Upper lobe of left lung (tissue), 6 donors: ENCODE results near the gene KLHL25. TPM values are rescaled to one million over a fixed set of nuclear protein-coding genes. Genes with fewer than 3 reads are reported as not detected.
"Not testable (repeated sequence)": the region's sequence is repeated elsewhere in the genome, so short reads cannot be mapped to it uniquely, and the experiment has no call there.

ENCODE experiments used
- ATAC-seq, 2 donors: fragments of 200-7000 bp; cut with Tn5 transposase; one replicate each; pipeline ENCODE4 v1.9.1; 2022; ENCODE audit warnings: mild to moderate bottlenecking in 2 of 2, moderate library complexity in 2 of 2; ENCODE audit not compliant: low FRiP score in 2 of 2
- DNase-seq, 2 donors: peaks; one replicate each; pipeline ENCODE4 v3.0.0-alpha.2; 2019 to 2020
- H3K27ac ChIP-seq, 4 donors: fragments of 200-600 bp; sonication (generic); one replicate each; pipeline ENCODE4 v1.5.1; 2016 to 2019
- H3K27me3 ChIP-seq, 4 donors: fragments of 200-600 bp; sonication (generic); one replicate each; pipeline ENCODE4 v1.5.1; 2017 to 2019
- H3K36me3 ChIP-seq, 4 donors: fragments of 200-600 bp; sonication (generic); one replicate each; pipeline ENCODE4 v1.5.1; 2016 to 2019
- H3K4me1 ChIP-seq, 4 donors: fragments of 200-600 bp; sonication (generic); one replicate each; pipeline ENCODE4 v1.5.1; 2018 to 2019
- H3K4me3 ChIP-seq, 4 donors: fragments of 200-600 bp; sonication (generic); one replicate each; pipeline ENCODE4 v1.5.1; 2017 to 2019; ENCODE audit warnings: mild to moderate bottlenecking in 2 of 4, moderate library complexity in 1 of 4
- H3K9me3 ChIP-seq, 4 donors: fragments of 200-600 bp; sonication (generic); one replicate each; pipeline ENCODE4 v1.5.1; 2018 to 2019
- CTCF ChIP-seq, 6 experiments: fragments of 450-650 bp in 4 of 6; fragments of 200-600 bp in 2 of 6; sonication (generic) in 2 of 6; IDR thresholded peaks; one replicate each; pipeline ENCODE4 v1.5.1; 2016 to 2019; ENCODE audit warnings: antibody characterized with exemption in 6 of 6
- EP300 ChIP-seq, 4 donors: sonication (generic); formaldehyde crosslinking; IDR thresholded peaks; one replicate each; pipeline ENCODE4 v1.5.1; 2017; ENCODE audit warnings: antibody characterized with exemption in 4 of 4, control low read depth in 2 of 4
- POLR2A ChIP-seq, 4 donors: fragments of 450-650 bp; IDR thresholded peaks; one replicate each; pipeline ENCODE4 v1.5.1; 2016 to 2017; ENCODE audit warnings: antibody characterized with exemption in 4 of 4, mild to moderate bottlenecking in 2 of 4
- POLR2AphosphoS5 ChIP-seq, 2 donors: sonication (generic); formaldehyde crosslinking; IDR thresholded peaks; one replicate each; pipeline ENCODE4 v1.5.1; 2017; ENCODE audit warnings: antibody characterized with exemption in 2 of 2
- WGBS, 2 donors: methylation state at CpG; one replicate each; pipeline ENCODE4 v1.1.5; 2017 to 2018; 5-methylcytosine and 5-hydroxymethylcytosine counted together
- total RNA-seq, 6 donors: library from RNA; depleted of rRNA in 4 of 6; stranded (reverse); fragments of >200 nt in 4 of 6; gene quantifications; one replicate each; pipeline versions ENCODE4 v1.1.0 to v1.2.1, GENCODE V29; 2016 to 2021
- donor health status: DM: no; HTN: no; CAD: no; lungs with moderate emphysema.
- donor health status: DM: no; HTN: yes; CAD: no; lungs with severe emphysema.

The KLHL25 gene
- total RNA-seq, 6 donors from 2014 or later: 3.0 to 24.1 (median 5.6) TPM

DNA sequence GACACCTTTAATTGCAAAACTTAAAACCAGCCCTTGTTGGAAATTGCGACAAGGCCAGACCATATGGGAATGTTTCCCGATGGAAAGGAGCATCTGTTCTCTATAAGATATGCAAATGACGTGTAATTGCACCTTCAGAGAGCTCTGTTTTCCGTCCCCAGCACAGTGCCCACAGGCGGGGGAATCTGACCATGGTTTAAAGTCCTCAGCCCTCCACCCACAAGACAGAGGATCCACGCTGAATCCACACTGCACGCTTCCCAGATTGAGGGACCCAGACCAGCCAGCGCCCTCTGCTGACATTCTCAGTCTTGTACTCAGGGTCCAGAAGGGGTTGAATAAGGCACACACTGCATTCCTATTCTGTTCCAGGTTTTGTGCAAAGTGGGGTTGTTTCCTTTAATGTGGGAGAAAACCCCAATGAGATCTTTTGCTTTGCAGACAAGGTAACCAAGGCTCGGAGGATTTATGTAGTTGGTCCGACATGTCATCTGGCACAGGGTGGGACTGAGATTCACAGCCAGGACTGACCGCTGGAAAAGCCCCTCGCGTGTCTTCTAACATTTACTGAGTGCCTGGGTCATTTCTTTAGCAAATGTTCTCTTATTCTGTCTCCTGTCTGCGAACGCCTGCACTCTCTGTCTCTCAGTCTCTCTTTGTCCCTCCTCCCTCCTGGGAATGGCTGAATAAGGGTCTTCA, 36.8 kb upstream of the KLHL25 start:
- H3K9me3 ChIP-seq: no peaks in the 10 kb centered on the region
- H3K36me3 ChIP-seq: no peaks in the 10 kb centered on the region
- DNase-seq (peak in 1 of 2 donors; percentile 33), ATAC-seq (peak; percentile 64 to 81)
- H3K27me3 ChIP-seq: no peaks in the 10 kb centered on the region
- no peak overlapping the region for H3K4me3 ChIP-seq
- H3K4me1 ChIP-seq: no peaks in the 10 kb centered on the region
- no peak for TF ChIP-seq POLR2A (IDR thresholded peaks at IDR 0.05)
- TF ChIP-seq CTCF (IDR thresholded peaks at IDR 0.05): peak in 5 of 6 experiments; percentile 30 to 49 (median 42)
- 66 to 76% methylated on average over 13 to 15 of the region's 15 CpGs for WGBS, 2 donors
- H3K27ac ChIP-seq: no peak overlapping the region

DNA sequence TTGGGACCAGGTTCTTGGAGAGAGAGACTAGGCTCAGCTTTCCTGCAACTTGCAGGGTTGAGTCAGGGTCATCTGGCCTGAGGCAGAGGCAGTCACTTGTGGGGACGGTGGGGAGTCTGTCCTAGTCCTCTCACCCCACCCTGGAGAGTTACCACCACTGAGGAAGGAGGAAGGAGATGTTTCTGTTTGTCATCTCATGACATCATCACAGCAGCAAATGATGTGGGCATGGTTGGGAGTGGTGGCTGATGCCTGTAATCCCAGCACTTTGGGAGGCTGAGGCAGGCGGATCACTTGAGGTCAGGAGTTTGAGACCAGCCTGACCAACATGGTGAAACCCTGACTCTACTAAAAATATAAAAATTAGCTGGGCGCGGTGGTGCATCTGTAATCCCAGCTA, 35.0 kb upstream of the KLHL25 start:
- not testable (repeated sequence) for H3K27me3 ChIP-seq, H3K27ac ChIP-seq, H3K36me3 ChIP-seq, DNase-seq, H3K9me3 ChIP-seq, H3K4me1 ChIP-seq, ATAC-seq, H3K4me3 ChIP-seq
- WGBS, 2 donors: 91 to 99% methylated on average over 4 of the region's 4 CpGs

- no peaks in the 10 kb centered on the region for H3K9me3 ChIP-seq
- no peaks in the 10 kb centered on the region for H3K36me3 ChIP-seq
- no peak overlapping the region for H3K27ac ChIP-seq
- DNase-seq (no peak), ATAC-seq (no peak)
- H3K4me3 ChIP-seq: no peak overlapping the region
- whole genome bisulfite sequencing, 2 donors: 83 to 89% methylated on average over 4 of the region's 4 CpGs
- no peaks in the 10 kb centered on the region for H3K27me3 ChIP-seq
- H3K4me1 ChIP-seq: no peaks in the 10 kb centered on the region
- no peak for TF ChIP-seq CTCF (IDR thresholded peaks at IDR 0.05)
- no peak for TF ChIP-seq EP300 (IDR thresholded peaks at IDR 0.05)
- no peak for TF ChIP-seq POLR2A (IDR thresholded peaks at IDR 0.05)
- no peak for TF ChIP-seq POLR2AphosphoS5 (IDR thresholded peaks at IDR 0.05)
Measured at GRCh38 chr15:85828874-85829273, 34.1 kb upstream of the KLHL25 start.

GRCh38 chr15:85828126-85828525, 33.4 kb upstream of the KLHL25 start:
- no peaks in the 10 kb centered on the region for H3K9me3 ChIP-seq
- DNase-seq: no peak
- no peaks in the 10 kb centered on the region for H3K4me1 ChIP-seq
- H3K36me3 ChIP-seq: no peaks in the 10 kb centered on the region
- ATAC-seq: no peak
- H3K27ac ChIP-seq: no peak overlapping the region
- H3K4me3 ChIP-seq: no peak overlapping the region
- WGBS, 2 donors: 97 to 100% methylated on average over 1 of the region's 1 CpG
- TF ChIP-seq POLR2AphosphoS5 (IDR thresholded peaks at IDR 0.05) (no peak), EP300 (IDR thresholded peaks at IDR 0.05) (no peak), POLR2A (IDR thresholded peaks at IDR 0.05) (no peak), CTCF (IDR thresholded peaks at IDR 0.05) (no peak)
- H3K27me3 ChIP-seq: no peaks in the 10 kb centered on the region

DNA sequence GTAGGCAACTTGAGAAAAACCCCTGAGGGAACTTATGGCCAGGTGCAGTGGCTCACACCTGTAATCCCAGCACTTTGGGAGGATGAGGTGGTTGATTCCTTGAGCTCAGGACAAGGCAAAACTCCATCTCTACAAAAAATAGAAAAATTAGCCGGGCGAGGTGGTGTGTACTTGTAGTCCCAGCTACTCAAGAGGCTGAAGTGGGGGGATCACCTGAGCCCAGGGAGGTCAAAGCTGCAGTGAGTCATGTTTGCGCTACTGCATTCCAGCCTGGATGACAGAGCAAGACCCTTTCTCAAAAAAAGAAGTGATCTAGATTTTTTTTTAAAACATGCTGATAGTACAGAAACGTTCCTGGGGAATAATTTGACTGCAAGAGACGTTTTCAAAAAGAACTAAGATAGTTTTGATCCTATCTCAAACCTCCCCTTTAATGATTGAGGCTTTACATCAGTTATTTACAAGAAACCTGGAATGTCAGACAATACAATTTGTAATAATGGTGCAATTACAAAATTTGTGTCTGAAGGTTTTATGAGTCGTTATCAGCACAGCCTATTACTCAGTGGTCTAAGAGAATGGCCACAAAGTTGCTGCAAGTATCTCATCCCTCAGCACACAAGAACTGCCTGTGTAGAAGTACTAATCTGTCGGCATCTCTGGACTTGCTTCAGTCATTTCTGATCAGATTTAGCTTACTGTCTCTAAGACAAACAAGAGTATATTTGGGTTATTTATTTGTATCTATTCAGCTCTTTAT, 32.2 kb upstream of the KLHL25 start:
- ATAC-seq (no peak), DNase-seq (peak in 1 of 2 donors; percentile 33)
- Histone ChIP-seq H3K4me3 (no peak overlapping the region), H3K4me1 (no peaks in the 10 kb centered on the region), H3K36me3 (no peaks in the 10 kb centered on the region), H3K27me3 (no peaks in the 10 kb centered on the region), H3K27ac (no peak overlapping the region), H3K9me3 (no peaks in the 10 kb centered on the region)
- TF ChIP-seq EP300 (IDR thresholded peaks at IDR 0.05) (no peak), POLR2A (IDR thresholded peaks at IDR 0.05) (no peak), CTCF (IDR thresholded peaks at IDR 0.05) (no peak), POLR2AphosphoS5 (IDR thresholded peaks at IDR 0.05) (no peak)
- 71 to 75% methylated on average over 7 of the region's 7 CpGs for whole genome bisulfite sequencing, 2 donors
